ENCODE measurements around the gene SLC35A5.

DNA sequence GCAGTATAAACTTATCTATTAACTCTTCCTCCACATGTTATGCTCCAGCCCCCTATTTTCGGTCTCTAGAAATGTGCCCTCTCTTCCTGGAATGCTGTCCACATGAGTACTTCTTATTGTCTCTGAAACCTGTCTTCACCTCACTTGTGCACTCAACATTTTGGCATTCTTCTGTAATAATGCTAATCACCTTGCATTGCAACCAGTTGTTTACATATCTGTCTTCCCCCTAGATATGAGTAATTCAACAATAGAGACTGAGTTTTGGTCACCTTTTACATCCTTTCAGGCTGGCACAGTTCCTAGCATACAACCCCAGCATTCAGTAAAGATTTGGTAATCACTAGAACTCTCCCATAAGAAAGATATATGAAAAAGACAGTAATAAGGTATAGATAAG is 61.9 kb downstream of the SLC35A5 start:
- TF ChIP-seq, protein P1, sequence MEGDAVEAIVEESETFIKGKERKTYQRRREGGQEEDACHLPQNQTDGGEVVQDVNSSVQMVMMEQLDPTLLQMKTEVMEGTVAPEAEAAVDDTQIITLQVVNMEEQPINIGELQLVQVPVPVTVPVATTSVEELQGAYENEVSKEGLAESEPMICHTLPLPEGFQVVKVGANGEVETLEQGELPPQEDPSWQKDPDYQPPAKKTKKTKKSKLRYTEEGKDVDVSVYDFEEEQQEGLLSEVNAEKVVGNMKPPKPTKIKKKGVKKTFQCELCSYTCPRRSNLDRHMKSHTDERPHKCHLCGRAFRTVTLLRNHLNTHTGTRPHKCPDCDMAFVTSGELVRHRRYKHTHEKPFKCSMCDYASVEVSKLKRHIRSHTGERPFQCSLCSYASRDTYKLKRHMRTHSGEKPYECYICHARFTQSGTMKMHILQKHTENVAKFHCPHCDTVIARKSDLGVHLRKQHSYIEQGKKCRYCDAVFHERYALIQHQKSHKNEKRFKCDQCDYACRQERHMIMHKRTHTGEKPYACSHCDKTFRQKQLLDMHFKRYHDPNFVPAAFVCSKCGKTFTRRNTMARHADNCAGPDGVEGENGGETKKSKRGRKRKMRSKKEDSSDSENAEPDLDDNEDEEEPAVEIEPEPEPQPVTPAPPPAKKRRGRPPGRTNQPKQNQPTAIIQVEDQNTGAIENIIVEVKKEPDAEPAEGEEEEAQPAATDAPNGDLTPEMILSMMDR (conservative IDR thresholded peaks at IDR 0.05 in 1 of 2, IDR thresholded peaks at IDR 0.05 in 1 of 2; ENCODE audit: low read depth in 1 of 2, low read length in 2 of 2): no peak
- TF ChIP-seq EZH2 (IDR thresholded peaks at IDR 0.05; ENCODE audit: low read length, missing control alignments): no peak

Measured in fibroblast of lung (primary cell).